GM21786 (cell line): ENCODE results near the gene FAM131C.
"Not testable (repeated sequence)": the region's sequence is repeated elsewhere in the genome, so short reads cannot be mapped to it uniquely, and the experiment has no call there.

Source experiments
- ATAC-seq: cut with Tn5 transposase; IDR thresholded peaks from one replicate; pipeline ENCODE4 v1.9.1; 2021; ENCODE audit not compliant: unreplicated experiment

FAM131C gene

GRCh38 chr1:16107039-16107438 is 33.6 kb upstream of the FAM131C start:
- not testable (repeated sequence) for ATAC-seq

GRCh38 chr1:16101623-16102022 is 28.2 kb upstream of the FAM131C start:
- ATAC-seq, result no peak

GRCh38 chr1:16099412-16099811 is 26.0 kb upstream of the FAM131C start:
- ATAC-seq, result no peak

GRCh38 chr1:16095447-16095846 is 22.0 kb upstream of the FAM131C start:
- ATAC-seq, result no peak

- no peak for ATAC-seq
These were observed 21.2 kb upstream of the FAM131C start for GRCh38 chr1:16094453-16095158.

GRCh38 chr1:16093611-16094010 is 20.2 kb upstream of the FAM131C start:
- no peak for ATAC-seq

GRCh38 chr1:16092923-16093511 is 19.6 kb upstream of the FAM131C start:
- no peak for ATAC-seq

- ATAC-seq, result no peak
These were observed 18.9 kb upstream of the FAM131C start for GRCh38 chr1:16092097-16092922.

- no peak for ATAC-seq
These were observed 17.8 kb upstream of the FAM131C start for GRCh38 chr1:16091296-16091695.

- no peak for ATAC-seq
These were observed 16.8 kb upstream of the FAM131C start for GRCh38 chr1:16090076-16090826.

- ATAC-seq, result no peak
These were observed 15.5 kb upstream of the FAM131C start for GRCh38 chr1:16088996-16089395.

- ATAC-seq, result no peak
These were observed 15.0 kb upstream of the FAM131C start for GRCh38 chr1:16088351-16088911.

GRCh38 chr1:16087733-16088132 is 14.3 kb upstream of the FAM131C start:
- no peak for ATAC-seq

GRCh38 chr1:16085522-16085921 is 12.1 kb upstream of the FAM131C start:
- ATAC-seq, result no peak

GRCh38 chr1:16083486-16083885 is 10.0 kb upstream of the FAM131C start:
- no peak for ATAC-seq

GRCh38 chr1:16082283-16083038 is 9.0 kb upstream of the FAM131C start:
- ATAC-seq, result no peak

GRCh38 chr1:16081636-16082035 is 8.2 kb upstream of the FAM131C start:
- ATAC-seq, result no peak

- ATAC-seq, result no peak
These were observed 7.1 kb upstream of the FAM131C start for GRCh38 chr1:16080422-16081150.

- peak; percentile 68 for ATAC-seq
These were observed 5.6 kb upstream of the FAM131C start for GRCh38 chr1:16078925-16079656.
